HG03039 (cell line): ENCODE measurements around the gene SLC29A2.
"Not testable (repeated sequence)": the region's sequence is repeated elsewhere in the genome, so short reads cannot be mapped to it uniquely, and the experiment has no call there.

ENCODE experiments used
- ATAC-seq: cut with Tn5 transposase; IDR thresholded peaks from one replicate; pipeline ENCODE4 v1.9.1; 2021; ENCODE audit warnings: mild to moderate bottlenecking, moderate library complexity; ENCODE audit not compliant: unreplicated experiment

Gene SLC29A2

DNA sequence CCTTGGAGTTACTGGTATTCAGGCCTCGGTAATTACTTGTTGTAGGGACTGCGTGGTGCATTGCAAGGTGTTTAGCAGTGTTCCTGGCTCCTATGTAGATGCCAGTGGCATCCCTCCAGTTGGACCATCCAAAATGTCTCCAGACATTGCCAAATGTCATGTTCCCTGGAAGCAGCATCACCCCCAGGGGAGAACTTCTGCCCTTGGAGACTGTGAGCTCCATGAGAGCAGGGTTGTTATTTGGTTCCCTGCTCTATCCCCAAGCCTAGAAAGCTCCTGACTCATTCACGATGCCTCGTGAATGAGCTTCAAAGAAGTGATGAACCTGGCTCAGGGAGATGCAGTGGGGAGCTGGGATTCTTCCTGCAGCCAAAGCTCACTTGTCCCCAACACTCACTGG, 50.0 kb downstream of the SLC29A2 start:
- ATAC-seq, result no peak

DNA sequence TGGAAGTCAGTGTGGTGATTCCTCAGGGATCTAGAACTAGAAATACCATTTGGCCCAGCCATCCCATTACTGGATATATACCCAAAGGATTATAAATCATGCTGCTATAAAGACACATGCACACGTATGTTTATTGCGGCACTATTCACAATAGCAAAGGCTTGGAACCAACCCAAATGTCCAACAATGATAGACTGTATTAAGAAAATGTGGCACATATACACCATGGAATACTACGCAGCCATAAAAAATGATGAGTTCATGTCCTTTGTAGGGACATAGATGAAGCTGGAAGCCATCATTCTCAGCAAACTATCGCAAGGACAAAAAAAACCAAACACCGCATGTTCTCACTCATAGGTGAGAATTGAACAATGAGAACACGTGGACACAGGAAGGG, 50.8 kb downstream of the SLC29A2 start:
- ATAC-seq, result not testable (repeated sequence)

DNA sequence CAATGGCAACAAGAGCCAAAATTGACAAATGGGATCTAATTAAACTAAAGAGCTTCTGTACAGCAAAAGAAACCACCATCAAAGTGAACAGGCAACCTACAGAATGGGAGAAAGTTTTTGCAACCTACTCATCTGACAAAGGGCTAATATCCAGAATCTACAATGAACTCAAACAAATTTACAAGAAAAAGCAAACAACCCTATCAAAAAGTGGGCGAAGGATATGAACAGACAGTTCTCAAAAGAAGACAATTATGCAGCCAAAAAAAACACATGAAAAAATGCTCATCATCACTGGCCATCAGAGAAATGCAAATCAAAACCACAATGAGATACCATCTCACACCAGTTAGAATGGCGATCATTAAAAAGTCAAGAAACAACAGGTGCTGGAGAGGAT, 51.3 kb downstream of the SLC29A2 start:
- ATAC-seq, result not testable (repeated sequence)

DNA sequence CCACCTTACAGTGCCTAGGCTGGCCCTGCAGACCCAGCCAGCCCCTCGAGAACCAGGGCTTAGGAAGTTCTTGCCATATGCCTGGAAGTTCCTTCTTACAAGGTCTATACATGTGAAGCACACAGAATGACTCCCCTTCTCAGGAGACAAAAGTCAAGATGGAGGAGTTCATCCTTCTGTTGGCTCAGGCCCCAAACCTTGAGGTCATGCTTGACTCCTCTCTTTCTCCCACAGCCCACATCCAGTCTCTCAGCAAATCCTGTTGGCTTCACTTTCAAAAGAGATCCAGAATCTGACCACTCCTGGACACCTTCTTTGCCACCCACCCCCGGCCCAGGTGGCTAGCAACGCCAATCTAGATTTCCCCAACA, 53.0 kb downstream of the SLC29A2 start:
- ATAC-seq, result no peak

DNA sequence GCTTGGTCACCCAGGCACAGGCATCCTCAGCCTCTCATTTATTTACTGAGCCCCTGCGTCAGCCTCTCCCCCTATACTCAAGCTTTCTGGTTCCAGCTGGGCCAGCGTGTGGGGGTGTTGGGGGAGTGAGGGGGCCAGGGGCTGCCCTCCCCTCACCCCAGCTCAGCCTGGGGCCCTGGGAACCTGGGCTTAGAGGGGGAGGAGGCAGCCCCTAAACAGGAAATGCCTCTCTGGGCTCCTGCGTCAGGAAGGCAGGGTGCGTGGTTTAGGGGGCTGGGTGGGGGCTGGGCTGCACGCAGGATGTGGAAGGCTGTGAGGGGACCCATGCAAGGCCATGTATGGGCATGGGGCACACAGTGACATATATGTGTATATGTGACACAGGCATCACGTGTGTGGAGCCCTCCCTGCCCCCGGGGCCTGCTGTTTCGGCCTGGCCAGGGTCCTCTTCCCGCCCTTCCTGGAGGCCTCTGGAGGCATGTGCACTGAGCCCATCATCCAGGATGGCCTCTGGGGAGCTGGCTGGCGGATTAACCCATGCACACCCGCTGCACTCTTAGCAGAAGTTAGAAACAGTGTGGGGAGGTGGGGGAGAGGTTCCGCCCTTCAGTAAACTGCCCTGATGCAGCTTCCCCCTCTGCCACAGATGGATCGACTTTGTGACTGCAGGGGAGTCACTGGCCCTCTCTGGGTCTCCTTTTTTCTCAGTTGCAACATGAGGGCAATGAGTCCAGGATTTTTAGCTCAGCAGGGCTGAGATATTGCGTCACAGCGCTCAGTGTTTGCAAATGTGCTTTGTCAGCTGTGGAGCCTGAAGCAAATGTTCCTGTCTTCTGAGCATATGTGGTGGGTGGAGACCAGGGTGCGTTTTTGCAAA, 53.6 kb downstream of the SLC29A2 start:
- no peak for ATAC-seq

DNA sequence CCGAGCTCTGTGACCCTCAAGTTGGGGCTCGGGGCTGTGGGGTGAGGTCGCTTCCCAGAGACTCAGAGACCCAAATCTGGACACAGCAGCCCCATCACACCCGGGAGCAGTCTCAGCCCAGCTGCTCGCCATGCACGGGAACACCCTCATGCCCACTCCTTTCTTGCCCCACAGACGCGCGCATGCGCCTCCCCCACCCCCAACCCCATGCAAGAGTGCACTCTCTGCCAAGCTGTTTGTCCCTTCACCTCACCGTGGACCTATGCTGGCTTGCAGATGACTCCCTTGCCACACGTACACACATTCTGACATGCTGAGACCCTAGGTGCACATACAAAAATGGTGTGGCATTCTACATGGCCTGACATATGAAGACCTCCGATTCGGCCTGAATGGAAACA, 54.2 kb downstream of the SLC29A2 start:
- ATAC-seq, result no peak

DNA sequence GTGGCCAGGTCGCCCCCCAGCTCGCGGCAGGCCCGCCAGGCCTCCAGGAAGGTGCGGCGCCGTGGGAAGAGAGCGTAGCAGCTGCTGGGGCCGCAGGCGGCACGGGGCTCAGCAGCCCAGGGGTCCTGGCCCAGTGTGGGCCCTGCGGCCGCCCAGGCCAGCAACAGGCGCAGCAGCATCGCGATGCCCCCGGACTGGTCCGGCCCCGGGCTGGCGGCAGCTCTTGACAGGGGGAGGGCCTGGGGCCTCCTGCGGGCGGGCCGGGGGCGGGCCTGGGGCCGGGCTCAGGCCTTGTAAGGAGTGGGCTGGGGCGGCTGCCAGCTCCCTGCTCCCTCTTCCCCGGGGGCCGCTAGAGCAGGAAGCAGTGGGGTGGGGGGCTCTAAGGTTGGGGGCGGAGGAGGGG, 54.7 kb downstream of the SLC29A2 start, which contains the start of gene CD248:
CD248 (minus strand) TSS at position 196 of the 403 bp plus-strand sequence; CDS start at position 179, 17 bp downstream.
- ATAC-seq, result no peak

DNA sequence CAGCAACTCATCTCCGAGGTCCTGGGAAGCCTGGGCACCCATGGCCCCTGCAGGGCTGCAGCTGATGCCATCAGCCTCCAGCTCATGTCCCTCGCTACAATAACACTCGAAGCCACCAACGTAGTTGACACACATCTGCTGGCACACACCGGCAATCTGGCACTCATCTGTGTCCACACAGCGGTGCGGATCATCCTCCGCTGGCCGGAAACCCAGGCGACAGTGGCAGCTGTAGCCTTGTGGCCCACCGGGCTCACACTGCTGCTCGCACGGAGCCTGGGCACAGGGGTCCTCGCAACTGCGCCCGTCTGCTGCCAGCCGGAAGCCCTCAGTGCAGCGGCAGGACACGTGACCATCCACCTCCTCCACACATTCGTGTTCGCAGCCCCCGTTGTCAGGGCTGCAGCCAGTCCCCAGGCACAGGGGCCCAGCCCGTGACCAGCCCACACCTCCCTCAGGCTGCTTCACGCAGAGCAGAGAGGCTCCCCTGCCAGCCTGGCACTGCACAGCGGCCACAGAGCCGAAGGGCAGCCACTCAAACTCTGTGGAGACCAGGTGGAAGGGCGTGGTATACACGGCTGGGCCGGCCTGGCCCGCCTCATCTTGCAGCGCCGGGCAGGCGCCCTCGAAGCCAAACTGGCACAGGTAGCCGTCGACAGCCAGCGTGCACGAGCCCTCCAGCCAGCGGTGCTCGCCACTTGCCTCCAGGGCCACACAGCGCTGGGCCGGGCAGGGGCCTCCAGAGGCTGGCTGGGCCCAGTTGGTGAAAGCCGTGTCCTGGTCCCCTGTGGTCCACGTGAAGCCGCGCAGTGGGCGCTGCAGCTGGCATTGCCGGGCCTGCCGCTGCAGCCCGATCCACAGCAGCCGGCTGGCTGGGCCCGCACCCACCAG, 55.4 kb downstream of the SLC29A2 start:
- ATAC-seq, result no peak

DNA sequence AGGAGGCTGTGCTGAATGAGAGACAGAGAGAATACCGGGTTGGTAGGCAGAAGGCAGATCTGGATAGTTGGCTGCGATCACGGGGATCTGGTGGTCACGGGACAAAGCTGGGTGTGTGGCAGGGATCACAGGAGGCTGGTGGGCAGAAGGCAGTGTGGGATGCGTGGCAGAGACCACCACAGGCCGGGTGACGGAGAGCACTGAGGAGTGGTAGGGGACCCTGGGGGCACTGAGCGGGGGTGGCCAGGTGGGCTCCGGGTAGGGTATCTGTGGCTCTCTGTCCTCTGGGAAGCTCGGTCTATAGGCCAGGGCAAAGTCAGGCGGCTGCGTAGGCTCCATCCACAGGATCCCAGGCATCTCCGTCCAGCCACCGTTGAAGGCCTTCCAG, 56.1 kb downstream of the SLC29A2 start:
- ATAC-seq, result no peak

DNA sequence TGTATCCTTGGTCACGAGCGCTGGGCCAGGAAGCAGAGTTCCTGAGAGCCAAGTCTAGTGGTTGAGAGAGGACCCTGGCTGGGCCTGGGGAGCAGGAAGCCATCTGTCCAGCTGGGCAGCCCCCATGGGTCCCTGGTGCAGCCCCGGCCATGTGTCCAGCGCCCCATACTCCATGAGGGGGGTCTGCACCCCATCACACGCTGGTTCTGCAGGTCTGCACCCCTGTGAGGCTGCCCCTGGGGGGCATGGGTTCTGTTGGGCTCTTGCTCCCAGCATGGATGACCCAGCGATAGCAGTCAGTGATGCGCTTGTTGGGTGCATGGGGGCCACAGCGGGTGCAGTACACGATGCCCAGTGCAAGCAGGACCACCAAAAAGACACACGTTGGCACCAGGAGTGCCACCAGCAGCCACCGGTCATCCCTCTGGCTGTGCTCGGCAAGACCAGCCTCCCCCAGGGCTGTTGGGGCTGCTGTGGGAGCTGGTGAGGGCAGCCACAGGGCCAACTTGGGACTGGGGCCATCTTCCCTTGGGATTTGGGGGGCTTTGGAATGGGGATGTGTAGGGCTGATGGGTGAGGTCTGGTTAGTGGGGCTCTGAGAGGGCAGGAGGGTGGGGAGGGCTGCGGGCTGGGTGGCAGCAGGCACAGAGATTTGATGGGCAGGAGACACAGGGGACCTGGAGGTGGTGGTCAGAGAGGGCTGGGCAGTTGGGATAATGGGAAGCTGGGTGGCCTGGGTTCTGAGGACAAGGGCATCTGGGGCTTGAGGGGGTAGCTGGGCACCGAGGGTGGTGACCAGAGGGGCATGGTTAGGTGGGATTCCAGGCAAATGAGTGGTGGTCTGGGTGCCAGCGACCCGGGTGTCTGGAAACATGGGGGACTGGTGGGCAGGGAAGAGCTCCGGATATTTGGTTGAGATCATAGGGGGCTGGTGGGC, 56.7 kb downstream of the SLC29A2 start:
- ATAC-seq, result no peak

DNA sequence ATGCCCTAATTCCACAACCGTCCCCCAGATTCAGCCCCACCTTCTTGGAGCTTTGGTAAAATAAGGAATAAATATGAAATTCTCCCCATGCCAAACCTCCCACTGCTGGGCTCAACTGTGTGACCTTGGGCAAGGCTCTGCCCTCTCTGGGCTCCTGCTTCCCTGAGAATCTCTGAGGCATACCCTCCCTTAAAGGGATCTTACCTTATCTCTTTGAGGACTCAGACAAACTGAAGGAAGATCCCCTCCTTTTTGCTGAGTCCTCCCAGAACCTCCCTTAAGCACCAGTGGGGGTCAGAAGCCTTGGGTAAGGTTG, 57.4 kb downstream of the SLC29A2 start:
- ATAC-seq, result no peak

DNA sequence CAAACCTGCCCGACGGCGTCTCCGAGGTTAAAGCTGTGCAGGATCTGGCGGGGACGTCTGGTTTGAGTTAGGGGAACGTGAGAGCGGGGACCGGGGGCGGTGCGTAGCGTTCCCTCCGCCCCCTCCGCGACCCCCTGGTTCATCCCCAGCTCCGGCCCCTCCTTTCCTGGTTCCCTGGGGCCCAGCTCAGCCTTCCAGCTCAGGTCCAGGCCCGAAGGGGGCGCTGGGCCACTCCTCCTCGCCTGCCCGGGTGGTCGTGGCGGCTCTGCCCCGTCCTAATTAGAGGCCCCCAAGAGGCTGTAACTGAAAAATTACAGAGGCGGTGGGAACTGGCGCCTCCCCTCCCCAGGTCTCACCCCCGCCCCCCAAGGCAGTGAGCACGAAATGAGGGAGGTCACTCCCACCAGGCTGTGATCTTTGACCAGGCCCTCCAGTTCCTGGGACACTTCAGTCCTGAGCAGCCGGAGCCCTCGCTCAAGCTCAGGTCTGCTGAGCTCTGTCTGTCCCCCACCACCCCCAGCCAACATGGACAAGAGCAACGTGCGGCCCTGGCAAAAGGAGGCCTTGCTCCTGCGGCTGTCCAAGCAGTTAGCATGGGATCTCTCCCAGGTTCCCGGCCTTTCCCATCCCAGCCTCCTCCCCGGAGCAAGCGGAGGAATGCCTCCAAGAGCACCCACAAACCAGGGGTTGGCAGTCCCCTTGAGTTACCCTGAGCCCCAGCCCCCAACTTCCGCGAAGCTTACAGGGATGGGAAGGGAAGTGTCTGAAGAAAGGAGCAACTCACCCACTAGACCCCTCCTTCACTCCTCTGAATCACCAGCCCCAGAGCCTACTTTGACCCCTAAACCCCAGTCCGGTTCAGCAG, 58.0 kb downstream of the SLC29A2 start:
- no peak for ATAC-seq

DNA sequence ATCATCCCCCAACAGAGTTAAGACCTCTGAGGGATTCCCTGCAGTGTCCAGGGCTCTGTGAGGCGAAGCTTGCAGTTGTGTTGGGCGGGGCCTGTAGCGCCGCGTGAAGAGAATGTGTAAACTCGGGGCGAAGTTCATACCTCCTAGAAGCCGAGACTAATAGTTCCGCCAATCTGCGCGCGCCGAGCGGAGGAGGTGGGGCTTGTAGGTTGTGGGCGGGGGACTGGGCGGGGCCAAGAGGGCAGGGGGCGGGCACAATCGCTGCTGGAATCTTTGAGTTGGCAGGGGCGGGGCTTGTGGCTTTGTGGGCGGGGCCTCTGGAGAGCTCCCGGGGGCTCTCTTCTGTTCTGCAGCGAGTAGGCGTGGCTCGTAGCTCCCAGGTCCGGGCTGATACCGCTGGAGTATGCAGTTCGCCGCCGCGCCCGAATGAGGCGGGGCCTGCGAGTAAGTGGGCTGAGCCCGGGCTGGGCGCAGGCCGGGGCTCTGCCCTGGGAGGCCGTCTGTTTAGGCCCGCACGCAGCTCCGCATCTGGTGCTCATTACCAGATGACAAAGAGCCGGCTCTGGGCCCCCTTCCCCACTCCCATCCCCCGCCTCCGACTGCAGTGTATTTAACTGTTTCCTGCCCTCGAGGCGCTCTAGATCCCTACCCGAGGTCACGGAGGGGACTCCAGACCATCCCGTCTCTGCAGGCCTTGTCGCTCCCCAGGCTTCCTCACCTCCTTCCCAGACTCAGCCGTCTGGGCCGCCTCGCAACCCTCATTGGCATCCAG, 58.8 kb downstream of the SLC29A2 start:
- ATAC-seq, result peak; percentile 61
